Hepatocyte (in vitro differentiated cells): ENCODE measurements around the gene NRXN2.

Source experiments
- CTCF ChIP-seq: fragments of 200-600 bp; sonication (generic); IDR thresholded peaks from 2 replicates; pipeline ENCODE4 v1.5.1; 2016; ENCODE audit warnings: antibody characterized with exemption, mild to moderate bottlenecking; ENCODE audit not compliant: poor library complexity
- EZH2 ChIP-seq: fragments of 200-600 bp; sonication (generic); IDR thresholded peaks from 2 replicates; pipeline ENCODE4 v1.6.1; 2016; ENCODE audit warnings: antibody characterized with exemption, mild to moderate bottlenecking, borderline replicate concordance

DNA sequence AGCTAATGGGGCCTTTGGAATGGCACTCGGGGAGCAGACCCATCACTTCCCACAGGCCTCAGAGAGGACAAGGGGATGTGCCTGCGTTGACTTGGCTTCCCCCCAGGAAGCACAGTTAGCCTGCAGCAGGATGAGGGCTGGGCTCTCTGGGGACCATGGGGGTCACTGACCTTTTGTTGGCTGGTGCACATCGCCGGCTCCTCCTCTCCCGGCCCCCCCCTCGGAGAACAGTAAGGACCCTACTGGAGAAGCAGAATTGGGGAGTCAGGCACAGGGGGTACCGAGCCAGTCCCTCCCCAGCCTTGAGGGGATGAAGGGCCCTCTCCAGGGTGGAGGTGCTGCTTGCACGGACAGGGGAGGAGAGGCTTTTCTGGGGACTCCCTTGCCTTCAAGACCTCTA, 32.8 kb downstream of the NRXN2 start:
- TF ChIP-seq EZH2, result no peak
- no peak for TF ChIP-seq CTCF
